ENCODE data around the gene VOPP1. TPM values are rescaled to one million over a fixed set of nuclear protein-coding genes. Genes with fewer than 3 reads are reported as not detected.
A peak's percentile ranks its signal among the peaks of the same experiment; 100 is the strongest.

Gene VOPP1
- total RNA-seq, 1 donor from 2014 or later = 66.2 TPM

DNA sequence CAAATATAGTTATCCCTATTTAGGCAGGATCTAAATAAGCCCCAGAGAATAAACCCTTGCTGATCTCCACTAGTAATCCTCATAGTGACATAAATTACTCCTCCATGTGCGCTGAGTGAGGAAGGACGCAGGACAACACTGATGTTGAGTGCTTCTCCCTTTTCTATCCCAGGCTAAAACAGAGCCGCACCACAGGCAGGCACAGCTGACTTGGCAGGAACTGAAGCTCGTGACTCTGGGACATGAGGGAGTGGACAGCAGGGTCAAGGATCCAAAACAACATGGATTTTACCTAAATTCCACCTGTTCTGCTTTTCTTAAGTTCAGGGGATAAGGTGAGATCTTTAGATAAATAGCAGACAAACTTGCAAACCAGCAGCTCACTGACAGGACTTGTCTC is 46.0 kb downstream of the VOPP1 start:
- Histone ChIP-seq H3K27ac (no peak overlapping the region), H3K9me3 (no peaks in the 10 kb centered on the region), H3K4me3 (no peak overlapping the region), H3K36me3 (no peaks in the 10 kb centered on the region), H3K4me1 (peaks cover 4% of the 10 kb centered on the region), H3K27me3 (ENCODE audit: low read depth) (no peaks in the 10 kb centered on the region)
- TF ChIP-seq, protein P1, sequence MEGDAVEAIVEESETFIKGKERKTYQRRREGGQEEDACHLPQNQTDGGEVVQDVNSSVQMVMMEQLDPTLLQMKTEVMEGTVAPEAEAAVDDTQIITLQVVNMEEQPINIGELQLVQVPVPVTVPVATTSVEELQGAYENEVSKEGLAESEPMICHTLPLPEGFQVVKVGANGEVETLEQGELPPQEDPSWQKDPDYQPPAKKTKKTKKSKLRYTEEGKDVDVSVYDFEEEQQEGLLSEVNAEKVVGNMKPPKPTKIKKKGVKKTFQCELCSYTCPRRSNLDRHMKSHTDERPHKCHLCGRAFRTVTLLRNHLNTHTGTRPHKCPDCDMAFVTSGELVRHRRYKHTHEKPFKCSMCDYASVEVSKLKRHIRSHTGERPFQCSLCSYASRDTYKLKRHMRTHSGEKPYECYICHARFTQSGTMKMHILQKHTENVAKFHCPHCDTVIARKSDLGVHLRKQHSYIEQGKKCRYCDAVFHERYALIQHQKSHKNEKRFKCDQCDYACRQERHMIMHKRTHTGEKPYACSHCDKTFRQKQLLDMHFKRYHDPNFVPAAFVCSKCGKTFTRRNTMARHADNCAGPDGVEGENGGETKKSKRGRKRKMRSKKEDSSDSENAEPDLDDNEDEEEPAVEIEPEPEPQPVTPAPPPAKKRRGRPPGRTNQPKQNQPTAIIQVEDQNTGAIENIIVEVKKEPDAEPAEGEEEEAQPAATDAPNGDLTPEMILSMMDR (IDR thresholded peaks at IDR 0.05) = no peak
- no peak for DNase-seq
- intact Hi-C loops (cut with DNase I) = no loop called here
- ATAC-seq = peak in 1 of 2 donors; percentile 43

DNA sequence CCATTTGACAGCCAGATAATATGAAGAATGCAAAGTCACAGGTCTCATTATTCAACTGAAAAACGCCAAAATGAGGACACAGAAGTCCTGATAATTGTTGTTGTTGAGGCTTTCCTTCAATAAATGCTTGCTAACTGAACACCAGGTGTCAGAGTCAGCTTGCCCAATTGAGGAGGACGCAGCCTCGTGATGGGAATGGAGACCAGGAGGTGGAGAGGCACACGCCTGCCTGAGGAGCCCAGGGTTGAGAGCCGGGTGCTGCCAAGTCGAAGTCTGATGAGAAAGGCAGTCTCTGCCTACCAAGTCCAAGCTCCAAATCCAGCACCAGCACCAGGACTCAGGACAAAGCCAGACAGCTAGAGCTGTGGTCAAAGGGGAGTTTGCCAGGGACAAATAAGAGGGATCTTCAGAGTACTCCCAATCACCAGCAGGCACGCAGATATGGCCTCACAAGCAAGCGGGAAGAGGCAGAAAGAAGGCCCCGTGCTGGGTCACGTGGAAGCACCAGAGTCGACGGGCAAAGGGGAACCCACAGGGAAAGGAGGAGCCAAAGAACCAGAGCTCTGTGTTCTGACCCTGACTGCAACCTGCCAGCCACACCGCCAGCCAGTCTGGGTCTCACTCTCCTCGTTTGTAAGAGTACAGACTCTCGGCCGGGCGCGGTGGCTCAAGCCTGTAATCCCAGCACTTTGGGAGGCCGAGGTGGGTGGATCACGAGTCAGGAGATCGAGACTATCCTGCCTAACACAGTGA is 47.6 kb downstream of the VOPP1 start:
- Histone ChIP-seq H3K36me3 (peaks cover 5% of the 10 kb centered on the region), H3K4me1 (peaks cover 4% of the 10 kb centered on the region), H3K4me3 (no peak overlapping the region), H3K27me3 (ENCODE audit: low read depth) (no peaks in the 10 kb centered on the region), H3K27ac (no peak overlapping the region), H3K9me3 (no peaks in the 10 kb centered on the region)
- intact Hi-C loops (cut with DNase I) = no loop called here
- TF ChIP-seq, protein P1 (IDR thresholded peaks at IDR 0.05) = no peak
- DNase-seq (peak; percentile 66), ATAC-seq (peak; percentile 56 to 68)

DNA sequence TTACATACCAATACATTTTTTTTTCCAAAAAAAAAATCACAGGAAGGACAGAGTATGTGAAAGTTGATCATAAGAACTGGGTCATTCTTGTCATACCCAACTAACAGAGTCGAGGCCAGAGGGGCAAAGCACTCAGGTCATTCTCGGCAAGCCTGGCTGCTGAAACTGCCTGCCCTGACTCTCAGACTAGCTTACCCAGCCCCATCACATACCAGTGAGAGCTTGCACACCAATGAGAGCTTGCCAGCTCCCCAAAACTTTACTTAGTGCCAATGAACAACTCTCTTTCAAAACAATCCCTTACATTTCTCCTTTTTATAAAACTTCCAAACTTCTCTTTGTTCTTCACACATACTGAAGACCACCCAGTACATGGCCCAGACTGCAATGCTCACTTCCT is 48.9 kb downstream of the VOPP1 start:
- Histone ChIP-seq H3K4me1 (peaks cover 4% of the 10 kb centered on the region), H3K27ac (no peak overlapping the region), H3K36me3 (peaks cover 18% of the 10 kb centered on the region), H3K4me3 (no peak overlapping the region), H3K27me3 (ENCODE audit: low read depth) (no peaks in the 10 kb centered on the region), H3K9me3 (no peaks in the 10 kb centered on the region)
- intact Hi-C loops (cut with DNase I) = no loop called here
- DNase-seq (no peak), ATAC-seq (no peak)
- TF ChIP-seq, protein P1 (IDR thresholded peaks at IDR 0.05) = no peak

DNA sequence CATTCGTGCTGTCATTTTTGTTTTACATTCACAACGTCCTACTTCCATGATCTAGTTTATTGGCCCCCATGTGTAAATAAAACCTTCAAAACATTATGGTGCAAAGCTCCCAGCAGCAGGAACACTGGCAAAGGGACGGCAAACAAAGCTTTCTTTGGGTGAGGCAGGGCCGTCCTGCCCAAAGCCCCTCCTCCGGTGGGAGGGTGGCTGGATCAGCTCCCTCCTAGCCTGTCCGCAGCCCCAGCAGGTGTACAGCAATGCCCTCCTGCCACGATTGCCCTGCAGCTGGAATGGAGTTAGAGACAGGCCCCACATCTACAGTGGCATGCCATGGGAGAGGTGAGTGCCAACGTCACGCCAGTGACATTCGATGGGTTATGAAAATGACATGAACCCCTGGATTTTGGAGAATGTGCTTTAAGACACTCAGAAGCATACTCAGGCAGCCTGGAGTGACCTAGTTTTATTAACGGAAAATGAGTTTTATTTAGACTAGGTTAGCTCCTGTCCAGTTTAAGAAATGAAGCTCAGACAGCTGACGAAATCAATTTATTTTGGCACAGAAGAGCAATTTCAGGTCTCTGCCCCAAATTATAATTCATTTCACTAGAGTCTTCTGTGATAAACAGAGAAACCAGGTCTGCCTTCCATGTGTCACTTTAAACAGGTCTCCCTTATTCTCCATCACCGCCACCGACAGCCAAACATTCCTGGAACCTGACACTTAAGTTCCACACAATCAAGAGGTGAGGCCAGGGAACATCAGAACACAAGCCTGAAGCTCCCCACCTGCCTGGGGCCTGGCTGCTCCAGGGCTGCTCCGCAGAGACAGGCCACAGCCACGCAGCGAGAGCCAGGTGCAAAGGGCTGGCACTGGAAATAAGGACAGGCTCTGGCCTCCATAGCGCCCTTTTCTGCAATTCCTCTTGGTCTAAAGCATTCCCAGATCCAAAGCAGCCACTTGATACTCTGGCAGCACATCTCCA is 50.1 kb downstream of the VOPP1 start:
- ATAC-seq = no peak
- Histone ChIP-seq H3K36me3 (peaks cover 30% of the 10 kb centered on the region), H3K4me1 (peaks cover 4% of the 10 kb centered on the region), H3K27ac (no peak overlapping the region), H3K27me3 (ENCODE audit: low read depth) (no peaks in the 10 kb centered on the region), H3K4me3 (no peak overlapping the region), H3K9me3 (no peaks in the 10 kb centered on the region)
- intact Hi-C loops (cut with DNase I) = no loop called here
- TF ChIP-seq, protein P1 (IDR thresholded peaks at IDR 0.05) = no peak
- DNase-seq = no peak

DNA sequence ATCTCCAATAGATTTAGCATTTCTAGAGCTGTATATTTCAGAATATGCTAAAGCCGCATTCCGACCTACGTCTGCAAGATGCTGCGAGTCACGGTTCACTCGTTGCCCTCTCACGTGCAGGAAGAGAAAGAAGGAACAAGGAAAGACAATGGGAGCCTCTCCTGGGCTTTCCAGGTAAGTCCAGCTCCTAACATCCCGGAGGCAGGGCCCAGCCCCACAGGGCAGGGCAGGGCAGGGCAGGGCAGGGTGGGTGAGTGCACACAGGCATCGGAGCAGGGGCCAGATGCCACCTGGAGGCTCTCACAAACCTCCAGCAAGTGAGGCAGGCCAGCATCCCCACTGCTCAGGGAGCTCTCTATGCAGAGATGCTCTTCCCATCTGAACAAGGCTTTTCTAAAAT is 50.8 kb downstream of the VOPP1 start:
- DNase-seq (no peak), ATAC-seq (no peak)
- TF ChIP-seq, protein P1 (IDR thresholded peaks at IDR 0.05) = no peak

More for the DNA sequence above, 50.8 kb downstream of the VOPP1 start:
- H3K4me3 ChIP-seq = no peak overlapping the region
- peaks cover 34% of the 10 kb centered on the region for H3K36me3 ChIP-seq
- H3K27ac ChIP-seq = no peak overlapping the region
- intact Hi-C loops (cut with DNase I) = no loop called here
- H3K27me3 ChIP-seq (ENCODE audit: low read depth) = no peaks in the 10 kb centered on the region
- no peaks in the 10 kb centered on the region for H3K9me3 ChIP-seq
- peaks cover 4% of the 10 kb centered on the region for H3K4me1 ChIP-seq
